RCC 7860 (cell line): ENCODE measurements around the gene MAP3K7.

ENCODE experiments used
- DNase-seq: peaks from one replicate; pipeline ENCODE4 v3.0.0-alpha.2; 2015; ENCODE audit warnings: low spot score
- FAIRE-seq: peaks from 2 replicates; lab custom pipeline; 2012; peaks lifted over from hg19 to GRCh38; lab: Jason Lieb, UNC

The MAP3K7 gene

GRCh38 chr6:90533615-90534336, 53.1 kb downstream of the MAP3K7 start:
- no peak for DNase-seq
- no peak for FAIRE-seq

GRCh38 chr6:90530882-90531281, 56.0 kb downstream of the MAP3K7 start:
- no peak for DNase-seq
- no peak for FAIRE-seq

GRCh38 chr6:90525421-90525820, 61.5 kb downstream of the MAP3K7 start:
- FAIRE-seq (no peak), DNase-seq (no peak)

GRCh38 chr6:90523779-90524310, 63.0 kb downstream of the MAP3K7 start:
- DNase-seq: no peak
- no peak for FAIRE-seq

- FAIRE-seq: no peak
- DNase-seq: no peak
Measured at GRCh38 chr6:90521955-90522354, 64.9 kb downstream of the MAP3K7 start.

- FAIRE-seq (no peak), DNase-seq (no peak)
Measured at GRCh38 chr6:90516074-90516660, 70.7 kb downstream of the MAP3K7 start.

- FAIRE-seq (no peak), DNase-seq (no peak)
Measured at GRCh38 chr6:90514496-90514895, 72.4 kb downstream of the MAP3K7 start.

GRCh38 chr6:90508753-90509152, 78.1 kb downstream of the MAP3K7 start:
- FAIRE-seq (no peak), DNase-seq (no peak)

- DNase-seq: peak; percentile 44
- FAIRE-seq: peak; percentile 41
Measured at GRCh38 chr6:90502866-90503407, 83.9 kb downstream of the MAP3K7 start.

- FAIRE-seq (no peak), DNase-seq (no peak)
Measured at GRCh38 chr6:90502381-90502780, 84.5 kb downstream of the MAP3K7 start.

GRCh38 chr6:90500458-90500857, 86.4 kb downstream of the MAP3K7 start:
- FAIRE-seq: no peak
- DNase-seq: no peak

GRCh38 chr6:90497411-90497810, 89.5 kb downstream of the MAP3K7 start:
- FAIRE-seq (no peak), DNase-seq (no peak)

GRCh38 chr6:90496258-90497016, 90.4 kb downstream of the MAP3K7 start:
- FAIRE-seq: no peak
- DNase-seq: no peak

- DNase-seq: no peak
- no peak for FAIRE-seq
Measured at GRCh38 chr6:90495216-90495817, 91.6 kb downstream of the MAP3K7 start.

GRCh38 chr6:90494067-90494780, 92.6 kb downstream of the MAP3K7 start:
- FAIRE-seq: no peak
- no peak for DNase-seq

- DNase-seq (no peak), FAIRE-seq (no peak)
Measured at GRCh38 chr6:90493332-90493731, 93.5 kb downstream of the MAP3K7 start.

GRCh38 chr6:90492798-90493197, 94.1 kb downstream of the MAP3K7 start:
- no peak for DNase-seq
- FAIRE-seq: no peak

GRCh38 chr6:90492369-90492768, 94.5 kb downstream of the MAP3K7 start:
- no peak for FAIRE-seq
- no peak for DNase-seq

- no peak for FAIRE-seq
Measured at GRCh38 chr6:90490030-90490716, 96.7 kb downstream of the MAP3K7 start.

GRCh38 chr6:90488816-90489215, 98.1 kb downstream of the MAP3K7 start:
- DNase-seq: no peak
- FAIRE-seq: no peak

More at GRCh38 chr6:90490030-90490716, 96.7 kb downstream of the MAP3K7 start:
- DNase-seq: no peak
